Endothelial cell of umbilical vein (primary cell): ENCODE data around the gene SORCS2. TPM values are rescaled to one million over a fixed set of nuclear protein-coding genes. Genes with fewer than 3 reads are reported as not detected.
"Not testable (repeated sequence)": the region's sequence is repeated elsewhere in the genome, so short reads cannot be mapped to it uniquely, and the experiment has no call there.

ENCODE experiments used
- BruUV-seq: library from RNA; stranded (reverse); fragments of 400-500 nt; replicated peaks from 2 replicates; lab custom pipeline; 2021; lab: Mats Ljungman, UMichigan
- CTCF ChIA-PET: fragments of 300-600, 350-600 bp; sonication (Branson Sonifier 250); formaldehyde crosslinking; loops from one replicate; lab custom pipeline; 2021; ENCODE audit warnings: antibody characterized with exemption, inconsistent platforms; lab: Charles Lee
- POLR2A ChIA-PET: fragments of 300-600, 350-600 bp; sonication (Branson Sonifier 250); formaldehyde crosslinking; loops from one replicate; lab custom pipeline; 2021; ENCODE audit warnings: antibody characterized with exemption, inconsistent platforms; lab: Charles Lee
- DNase-seq: peaks from one replicate; pipeline ENCODE4 v3.0.0-alpha.2; 2011; ENCODE audit warnings: low read depth, low spot score
- FAIRE-seq: peaks from 2 replicates; lab custom pipeline; 2011; peaks lifted over from hg19 to GRCh38; lab: Jason Lieb, UNC
- H2AFZ ChIP-seq: 2 replicates; pipeline ENCODE4 v1.6.0; 2012; ENCODE audit warnings: low read depth, low read length, control low read depth, inconsistent platforms
- H3K27ac ChIP-seq: 2 replicates; pipeline ENCODE4 v1.5.1; 2011; ENCODE audit warnings: low read depth, mild to moderate bottlenecking, control low read depth, low read length, moderate library complexity; ENCODE audit not compliant: insufficient read depth
- H3K27me3 ChIP-seq, 2 experiments: 2 replicates each; pipeline versions ENCODE4 v1.6.0 to v1.6.1; 2011; ENCODE audit warnings: low read length in 2 of 2, mixed read lengths in 1 of 2; ENCODE audit not compliant: control insufficient read depth in 2 of 2, insufficient read depth in 2 of 2
- H3K36me3 ChIP-seq, 2 experiments: 2 replicates in 1 of 2; 3 replicates in 1 of 2; pipeline ENCODE4 v1.5.1; 2011; ENCODE audit warnings: low read length in 2 of 2, mild to moderate bottlenecking in 1 of 2, moderate library complexity in 1 of 2; ENCODE audit not compliant: control insufficient read depth in 2 of 2, insufficient read depth in 2 of 2; ENCODE audit errors: extremely low read depth in 1 of 2
- H3K4me1 ChIP-seq: 3 replicates; pipeline ENCODE4 v1.5.1; 2011; ENCODE audit warnings: mild to moderate bottlenecking, low read length; ENCODE audit not compliant: control insufficient read depth, insufficient read depth; ENCODE audit errors: extremely low read depth
- H3K4me2 ChIP-seq: 2 replicates; pipeline ENCODE4 v1.6.1; 2011; ENCODE audit warnings: low read length, control low read depth, mixed read lengths; ENCODE audit not compliant: insufficient read depth
- H3K4me3 ChIP-seq, 3 experiments: fragments of 200-600 bp in 1 of 3; sonication (generic), shearing (Covaris generic) in 1 of 3; replicated peaks in 1 of 3; 2 replicates each; pipeline ENCODE4 v1.5.1; 2011 to 2016; ENCODE audit warnings: control low read depth in 3 of 3, low read length in 3 of 3, mild to moderate bottlenecking in 2 of 3, inconsistent platforms in 1 of 3, low read depth in 1 of 3, moderate library complexity in 1 of 3; ENCODE audit not compliant: insufficient read depth in 1 of 3
- H3K79me2 ChIP-seq: 2 replicates; pipeline ENCODE4 v1.6.0; 2012; ENCODE audit warnings: low read length, inconsistent platforms; ENCODE audit not compliant: control insufficient read depth, insufficient read depth
- H3K9ac ChIP-seq: replicated peaks from 2 replicates; pipeline ENCODE3; 2011; ENCODE audit warnings: low read length, control low read depth; ENCODE audit not compliant: insufficient read depth; ENCODE audit errors: extremely low read depth
- H3K9me1 ChIP-seq: replicated peaks from 3 replicates; pipeline ENCODE4 v1.6.0; 2011; ENCODE audit warnings: mild to moderate bottlenecking, low read length; ENCODE audit not compliant: control insufficient read depth, insufficient read depth; ENCODE audit errors: extremely low read depth
- H3K9me3 ChIP-seq: replicated peaks from 2 replicates; pipeline ENCODE4 v1.5.1; 2012; ENCODE audit warnings: low read length, inconsistent platforms; ENCODE audit not compliant: control insufficient read depth, insufficient read depth
- H4K20me1 ChIP-seq: replicated peaks from 2 replicates; pipeline ENCODE3; 2011; ENCODE audit warnings: mild to moderate bottlenecking, low read length; ENCODE audit not compliant: control insufficient read depth, insufficient read depth; ENCODE audit errors: extremely low read depth
- CTCF ChIP-seq, 2 donors: IDR thresholded peaks; 1 replicate in 1 of 2; 2 replicates in 1 of 2; pipeline ENCODE4 v1.5.1; 2011; ENCODE audit warnings: low read length in 2 of 2, mild to moderate bottlenecking in 2 of 2, moderate library complexity in 2 of 2, control low read depth in 1 of 2, inconsistent platforms in 1 of 2, low read depth in 1 of 2; ENCODE audit not compliant: insufficient read depth in 1 of 2; ENCODE audit errors: extremely low read depth in 1 of 2
- EZH2 ChIP-seq: IDR thresholded peaks from 2 replicates; pipeline ENCODE4 v1.6.1; 2012; ENCODE audit warnings: borderline replicate concordance, low read depth, mild to moderate bottlenecking, moderate library complexity, low read length, inconsistent platforms; ENCODE audit not compliant: severe bottlenecking
- GATA2 ChIP-seq: IDR thresholded peaks from 2 replicates; pipeline ENCODE4 v1.7.0; 2011; ENCODE audit warnings: low read depth, mild to moderate bottlenecking, moderate library complexity, mixed read lengths, low read length; ENCODE audit not compliant: insufficient read length, insufficient read depth
- JUN ChIP-seq: IDR thresholded peaks from 2 replicates; pipeline ENCODE4 v1.6.1; 2011; ENCODE audit warnings: borderline replicate concordance, low read depth; ENCODE audit not compliant: insufficient read length, insufficient read depth
- MAX ChIP-seq: IDR thresholded peaks from 2 replicates; pipeline ENCODE4 v1.6.1; 2011; ENCODE audit not compliant: insufficient read depth, insufficient read length
- MYC ChIP-seq: IDR thresholded peaks from one replicate; pipeline ENCODE4 v1.6.1; 2011; ENCODE audit warnings: mild to moderate bottlenecking, low read depth, low read length
- POLR2A ChIP-seq: IDR thresholded peaks from 2 replicates; pipeline ENCODE4 v1.6.1; 2012; ENCODE audit warnings: low read depth, mild to moderate bottlenecking, control low read depth, low read length
- POLR2AphosphoS5 ChIP-seq: IDR thresholded peaks from 2 replicates; pipeline ENCODE4 v1.6.1; 2012; ENCODE audit warnings: low read depth, mild to moderate bottlenecking, control low read depth, low read length, moderate library complexity; ENCODE audit not compliant: insufficient read depth
- dilution Hi-C: fragments of 300-500 bp; cut with MboI; formaldehyde crosslinking; loops from one replicate; pipeline ENCODE4 v1.15.0; 2019; ENCODE audit warnings: low sequenced_read_pairs; ENCODE audit not compliant: extremely low pct_ligation_motif_present
- intact Hi-C: fragments of 100-400 bp; cut with micrococcal nuclease; formaldehyde crosslinking; loops from one replicate; pipeline ENCODE4 v1.10.0; 2022
- polyA plus RNA-seq, 4 experiments: library from polyadenylated mRNA; depleted of rRNA in 3 of 4; stranded (reverse) in 3 of 4; unstranded in 1 of 4; fragments of >200 nt; gene quantifications; 2 replicates each; pipeline versions ENCODE4 v1.2.1 to v1.2.3, GENCODE V29; 2011 to 2012; ENCODE audit warnings: missing spikeins in 1 of 4
- total RNA-seq: library from RNA; stranded (reverse); gene quantifications from 2 replicates; pipeline ENCODE4 v1.2.3, GENCODE V29; 2021

The SORCS2 gene
- total and polyA plus RNA-seq, 2 donors (not counting 3 experiments of a cell fraction or from before 2014, with no cell fraction given), result not detected

- Histone ChIP-seq H3K4me1 (no peaks in the 10 kb centered on the region), H3K27me3 (no peaks in the 10 kb centered on the region), H3K36me3 (no peaks in the 10 kb centered on the region), H2AFZ (no peak overlapping the region), H3K9me3 (peaks cover 4% of the 10 kb centered on the region), H3K79me2 (no peaks in the 10 kb centered on the region), H3K4me2 (no peak overlapping the region), H4K20me1 (no peaks in the 10 kb centered on the region), H3K4me3 (no peak overlapping the region), H3K9me1 (no peaks in the 10 kb centered on the region), H3K27ac (no peak overlapping the region), H3K9ac (no peak overlapping the region)
- dilution Hi-C loops, result no loop called here
- no peak for TF ChIP-seq CTCF (IDR thresholded peaks at IDR 0.05; ENCODE audit: extremely low read depth in 1 of 2, insufficient read depth in 1 of 2, low read depth in 1 of 2, low read length in 2 of 2)
- TF ChIP-seq EZH2, result no peak
- TF ChIP-seq POLR2AphosphoS5, result no peak
- no peak for TF ChIP-seq MAX
- no peak for TF ChIP-seq GATA2
- no peak for TF ChIP-seq MYC
- TF ChIP-seq JUN, result no peak
- no peak for TF ChIP-seq POLR2A
- FAIRE-seq, result no peak
- POLR2A ChIA-PET, result no interaction called here
- CTCF ChIA-PET, result no interaction called here
- no TSS peak for BruUV-seq
- intact Hi-C loops, result no loop called here
- no peak for DNase-seq
Measured at GRCh38 chr4:7575426-7575825, 383.1 kb downstream of the SORCS2 start.

GRCh38 chr4:7577361-7578039, 385.2 kb downstream of the SORCS2 start:
- CTCF ChIA-PET, FAIRE-seq, H2AFZ ChIP-seq, H3K27ac ChIP-seq, POLR2A ChIA-PET, H3K9me1 ChIP-seq, DNase-seq, H3K9ac ChIP-seq, H3K27me3 ChIP-seq, dilution Hi-C loops, H4K20me1 ChIP-seq, H3K9me3 ChIP-seq, H3K79me2 ChIP-seq, H3K36me3 ChIP-seq, intact Hi-C loops, H3K4me3 ChIP-seq, H3K4me2 ChIP-seq, H3K4me1 ChIP-seq, BruUV-seq: not testable (repeated sequence)
